Cardiac muscle cell (in vitro differentiated cells and primary cell): ENCODE measurements around the gene OXLD1. TPM values are rescaled to one million over a fixed set of nuclear protein-coding genes. Genes with fewer than 3 reads are reported as not detected.

Experiments used
- DNase-seq, 2 donors: peaks; one replicate each; pipeline versions ENCODE4 v3.0.0 to v3.0.0-alpha.2; 2010 to 2017; ENCODE audit warnings: low read depth in 1 of 2, low spot score in 1 of 2
- H3K27ac ChIP-seq: fragments of 200-600 bp; sonication (generic); 2 replicates; pipeline ENCODE4 v1.5.1; 2016
- H3K27me3 ChIP-seq: fragments of 200-600 bp; sonication (generic); 2 replicates; pipeline ENCODE4 v1.6.0; 2016; ENCODE audit warnings: control low read depth
- H3K36me3 ChIP-seq: fragments of 200-600 bp; sonication (generic); 2 replicates; pipeline ENCODE4 v1.5.1; 2016; ENCODE audit warnings: control low read depth
- H3K4me1 ChIP-seq: fragments of 200-600 bp; sonication (generic); 2 replicates; pipeline ENCODE4 v1.8.1; 2017; ENCODE audit warnings: low read depth, mild to moderate bottlenecking, mixed run types
- H3K4me3 ChIP-seq: fragments of 200-600 bp; sonication (generic); 2 replicates; pipeline ENCODE4 v1.5.1; 2016; ENCODE audit warnings: mild to moderate bottlenecking
- H3K9me3 ChIP-seq: fragments of 200-600 bp; sonication (generic); 2 replicates; pipeline ENCODE4 v1.5.1; 2017; ENCODE audit warnings: low read depth, mild to moderate bottlenecking, control low read depth
- CTCF ChIP-seq: IDR thresholded peaks from 2 replicates; pipeline ENCODE4 v1.5.1; 2012; ENCODE audit warnings: low read depth, mild to moderate bottlenecking, low read length
- polyA plus RNA-seq: library from polyadenylated mRNA; unstranded; fragments of >200 nt; fragmentation: Nextera tagmentation; extraction: Ambion mirVana; gene quantifications from 2 replicates; pipeline ENCODE4 v1.2.1, GENCODE V29; 2016
- total RNA-seq: library from RNA; depleted of rRNA; stranded (reverse); fragments of >200 nt; gene quantifications from 2 replicates; pipeline ENCODE4 v1.2.3, GENCODE V29; 2016

Gene OXLD1
- total and polyA plus RNA-seq, 2 experiments from 2014 or later: 100 to 104 TPM

- no peaks in the 10 kb centered on the region for H3K4me1 ChIP-seq
- no peak overlapping the region for H3K27ac ChIP-seq
- TF ChIP-seq CTCF: no peak
- no peaks in the 10 kb centered on the region for H3K9me3 ChIP-seq
- no peak for DNase-seq
- no peaks in the 10 kb centered on the region for H3K36me3 ChIP-seq
- H3K4me3 ChIP-seq: no peak overlapping the region
- H3K27me3 ChIP-seq: no peaks in the 10 kb centered on the region
Measured at GRCh38 chr17:81640011-81640410, 26.4 kb downstream of the OXLD1 start.

DNA sequence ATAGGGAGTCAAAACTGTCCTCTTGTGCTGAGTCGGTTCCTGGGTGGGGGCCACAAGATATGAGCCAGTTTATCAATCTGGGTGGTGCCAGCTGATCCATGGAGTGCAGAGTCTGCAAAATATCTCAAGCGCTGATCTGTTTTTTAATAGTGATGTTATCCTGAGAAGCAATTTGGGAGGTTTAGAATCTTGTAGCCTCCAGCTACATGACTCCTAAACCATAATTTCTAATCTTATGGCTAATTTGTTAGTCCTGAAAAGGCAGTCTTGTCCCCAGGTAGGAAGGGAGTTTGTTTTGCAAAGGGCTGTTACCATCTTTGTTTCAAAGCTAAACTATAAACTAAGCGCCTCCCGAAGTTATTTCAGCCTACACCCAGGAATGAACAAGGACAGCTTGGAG lies 27.7 kb downstream of the OXLD1 start:
- H3K27me3 ChIP-seq: no peaks in the 10 kb centered on the region
- no peak overlapping the region for H3K27ac ChIP-seq
- H3K9me3 ChIP-seq: no peaks in the 10 kb centered on the region
- DNase-seq: no peak
- no peak for TF ChIP-seq CTCF
- no peaks in the 10 kb centered on the region for H3K4me1 ChIP-seq
- H3K4me3 ChIP-seq: no peak overlapping the region
- no peaks in the 10 kb centered on the region for H3K36me3 ChIP-seq

DNA sequence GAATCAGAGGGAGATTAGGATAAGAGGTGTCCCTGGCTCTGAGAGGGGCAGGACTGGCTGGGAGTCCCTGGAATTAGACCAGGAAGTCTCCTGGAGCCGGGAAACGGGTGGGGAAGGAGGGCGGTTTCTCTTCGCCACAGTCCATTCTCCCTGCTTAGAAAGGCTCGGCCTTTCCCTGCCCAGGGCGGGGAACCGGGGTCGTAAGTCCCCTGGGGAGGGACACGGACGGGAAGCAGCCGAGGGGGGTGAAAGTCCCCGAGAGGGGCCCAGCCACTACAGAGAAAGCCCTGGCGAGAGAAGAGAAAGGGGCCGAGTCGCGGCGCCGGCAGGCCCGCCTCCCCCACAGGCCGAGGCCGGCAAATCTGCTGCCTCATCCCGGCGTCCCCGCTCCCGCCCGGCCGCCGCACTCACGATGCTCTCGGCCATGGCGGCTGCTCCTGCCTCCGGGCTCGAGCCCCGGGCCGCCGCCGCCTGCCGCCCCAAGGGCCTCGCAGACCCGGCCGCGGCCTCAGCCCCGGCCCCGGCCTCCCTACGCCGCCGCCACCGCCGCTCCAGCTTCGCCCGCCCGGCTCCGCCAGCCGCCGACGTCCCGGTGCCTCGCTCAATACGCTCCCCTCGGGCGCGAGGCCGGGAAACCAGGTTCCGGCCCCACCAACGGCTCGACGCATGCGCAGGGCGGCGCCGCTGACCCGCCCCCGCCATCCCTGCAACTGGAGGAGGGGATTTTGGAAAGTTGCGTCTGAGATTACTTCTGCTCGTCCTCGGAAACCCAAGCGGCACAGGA lies 29.7 kb downstream of the OXLD1 start, which contains the start of the genes NPLOC4 and TSPAN10:
NPLOC4 (minus strand) TSS at position 608 of the 784 bp plus-strand sequence; CDS start at position 426, 182 bp downstream.
TSPAN10 (plus strand) TSS at position 692 of the 784 bp plus-strand sequence. CDS start 5,217 bp downstream, outside the sequence.
- Histone ChIP-seq H3K36me3 (no peaks in the 10 kb centered on the region), H3K27me3 (no peaks in the 10 kb centered on the region)
- no peak for TF ChIP-seq CTCF

GRCh38 chr17:81635973-81636504 lies 30.4 kb downstream of the OXLD1 start:
- Histone ChIP-seq H3K9me3 (no peaks in the 10 kb centered on the region), H3K27me3 (no peaks in the 10 kb centered on the region), H3K27ac (peak overlapping the region; percentile 96), H3K4me3 (peak overlapping the region; percentile 84), H3K4me1 (no peaks in the 10 kb centered on the region), H3K36me3 (peaks cover 3% of the 10 kb centered on the region)
- DNase-seq: no peak
- no peak for TF ChIP-seq CTCF

More for the DNA sequence above, 29.7 kb downstream of the OXLD1 start, which contains the start of the genes NPLOC4 and TSPAN10:
- H3K4me3 ChIP-seq: peak within 1 kb of the TSS; percentile 84
- DNase-seq: peak; percentile 91 to 93
- H3K27ac ChIP-seq: peak within 1 kb of the TSS; percentile 96
- H3K9me3 ChIP-seq: no peaks in the 10 kb centered on the region
- H3K4me1 ChIP-seq: no peaks in the 10 kb centered on the region

GRCh38 chr17:81635431-81635830 lies 31.0 kb downstream of the OXLD1 start:
- TF ChIP-seq CTCF: no peak
- DNase-seq: no peak
- no peak overlapping the region for H3K4me3 ChIP-seq
- H3K27me3 ChIP-seq: no peaks in the 10 kb centered on the region
- peaks cover 3% of the 10 kb centered on the region for H3K36me3 ChIP-seq
- no peaks in the 10 kb centered on the region for H3K4me1 ChIP-seq
- H3K9me3 ChIP-seq: no peaks in the 10 kb centered on the region
- H3K27ac ChIP-seq: peak overlapping the region; percentile 96
